CD4-positive, alpha-beta T cell treated with Interleukin-6 at 100 ng/mL for 8 hours (primary cell): ENCODE measurements around the gene LRP1.

Experiments used
- DNase-seq: peaks from one replicate; pipeline ENCODE4 v3.0.0-alpha.2; 2020; ENCODE audit warnings: mixed read lengths, low spot score

LRP1 gene

DNA sequence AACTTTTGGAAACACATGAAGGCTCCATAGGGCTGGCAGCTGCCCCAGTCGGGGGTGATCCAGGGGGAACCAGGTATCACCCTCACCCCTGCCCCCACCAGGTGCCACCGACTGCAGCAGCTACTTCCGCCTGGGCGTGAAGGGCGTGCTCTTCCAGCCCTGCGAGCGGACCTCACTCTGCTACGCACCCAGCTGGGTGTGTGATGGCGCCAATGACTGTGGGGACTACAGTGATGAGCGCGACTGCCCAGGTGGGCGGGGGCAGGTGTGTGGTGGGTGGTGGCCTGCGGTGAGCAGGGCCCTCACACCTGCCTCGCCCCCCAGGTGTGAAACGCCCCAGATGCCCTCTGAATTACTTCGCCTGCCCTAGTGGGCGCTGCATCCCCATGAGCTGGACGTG is 66.0 kb downstream of the LRP1 start:
- no peak for DNase-seq

- DNase-seq, result no peak
These were observed 66.9 kb downstream of the LRP1 start for GRCh38 chr12:57195186-57195585.

DNA sequence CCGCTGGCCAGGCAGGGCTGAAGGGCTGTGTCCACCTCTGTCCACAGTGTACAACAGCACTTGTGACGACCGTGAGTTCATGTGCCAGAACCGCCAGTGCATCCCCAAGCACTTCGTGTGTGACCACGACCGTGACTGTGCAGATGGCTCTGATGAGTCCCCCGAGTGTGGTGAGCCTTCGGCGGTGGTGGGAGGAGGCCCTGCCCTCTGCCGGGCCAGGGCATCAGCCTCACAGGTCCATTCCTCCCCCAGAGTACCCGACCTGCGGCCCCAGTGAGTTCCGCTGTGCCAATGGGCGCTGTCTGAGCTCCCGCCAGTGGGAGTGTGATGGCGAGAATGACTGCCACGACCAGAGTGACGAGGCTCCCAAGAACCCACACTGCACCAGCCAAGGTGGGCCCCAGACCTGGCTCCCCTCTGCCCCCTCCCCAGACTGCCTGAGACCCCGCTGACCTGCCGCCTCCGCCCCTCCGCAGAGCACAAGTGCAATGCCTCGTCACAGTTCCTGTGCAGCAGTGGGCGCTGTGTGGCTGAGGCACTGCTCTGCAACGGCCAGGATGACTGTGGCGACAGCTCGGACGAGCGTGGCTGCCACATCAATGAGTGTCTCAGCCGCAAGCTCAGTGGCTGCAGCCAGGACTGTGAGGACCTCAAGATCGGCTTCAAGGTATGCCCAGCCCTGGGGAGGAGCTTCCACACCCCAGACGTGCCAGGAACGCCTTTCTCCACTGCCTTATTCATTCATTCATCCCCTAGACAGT is 67.5 kb downstream of the LRP1 start:
- DNase-seq, result no peak

DNA sequence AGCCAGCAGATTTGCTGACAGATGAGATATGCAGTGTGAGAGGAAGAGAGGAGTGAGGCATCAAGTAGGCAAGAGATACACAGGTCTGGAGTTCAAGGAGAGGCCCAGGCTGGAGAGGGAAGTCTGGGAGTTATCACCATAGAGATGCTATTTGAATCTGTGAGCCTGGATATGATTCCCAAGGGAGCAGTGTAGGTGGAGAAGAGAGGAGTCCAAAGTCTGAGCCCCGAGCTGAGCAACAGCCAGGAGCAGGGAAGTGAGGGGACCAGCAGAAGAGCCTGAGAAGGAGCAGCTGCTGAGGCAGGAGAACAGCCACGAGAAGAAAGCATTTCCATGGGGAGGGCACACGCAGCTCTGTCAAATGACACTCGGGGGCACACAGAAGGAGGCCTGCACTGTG is 68.2 kb downstream of the LRP1 start:
- DNase-seq, result no peak

DNA sequence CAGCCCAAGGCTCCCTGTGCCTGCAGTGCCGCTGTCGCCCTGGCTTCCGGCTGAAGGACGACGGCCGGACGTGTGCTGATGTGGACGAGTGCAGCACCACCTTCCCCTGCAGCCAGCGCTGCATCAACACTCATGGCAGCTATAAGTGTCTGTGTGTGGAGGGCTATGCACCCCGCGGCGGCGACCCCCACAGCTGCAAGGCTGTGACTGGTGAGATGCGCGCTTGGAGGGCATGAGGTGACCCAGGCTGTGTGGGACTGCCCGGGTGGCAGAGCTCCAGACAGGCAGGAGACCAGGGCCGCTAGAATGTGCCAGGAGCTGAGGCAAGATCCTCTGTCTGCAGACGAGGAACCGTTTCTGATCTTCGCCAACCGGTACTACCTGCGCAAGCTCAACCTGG is 68.7 kb downstream of the LRP1 start:
- no peak for DNase-seq

- no peak for DNase-seq
These were observed 70.0 kb downstream of the LRP1 start for GRCh38 chr12:57198329-57198728.

DNA sequence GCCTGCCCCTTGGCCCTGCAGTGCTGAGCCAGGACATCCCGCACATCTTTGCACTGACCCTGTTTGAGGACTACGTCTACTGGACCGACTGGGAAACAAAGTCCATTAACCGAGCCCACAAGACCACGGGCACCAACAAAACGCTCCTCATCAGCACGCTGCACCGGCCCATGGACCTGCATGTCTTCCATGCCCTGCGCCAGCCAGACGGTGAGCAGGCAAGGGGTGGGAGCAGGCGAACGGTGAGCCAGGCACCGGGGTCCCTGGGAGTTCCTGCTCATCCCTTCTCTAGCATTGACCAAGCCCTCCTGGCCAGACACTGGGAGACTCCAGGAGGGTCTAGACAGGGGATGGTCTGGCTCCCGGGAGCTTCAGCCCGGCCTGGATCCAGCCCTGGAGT is 70.9 kb downstream of the LRP1 start:
- no peak for DNase-seq

GRCh38 chr12:57200497-57200896 is 72.2 kb downstream of the LRP1 start:
- DNase-seq, result no peak

GRCh38 chr12:57201219-57201618 is 72.9 kb downstream of the LRP1 start:
- no peak for DNase-seq

DNA sequence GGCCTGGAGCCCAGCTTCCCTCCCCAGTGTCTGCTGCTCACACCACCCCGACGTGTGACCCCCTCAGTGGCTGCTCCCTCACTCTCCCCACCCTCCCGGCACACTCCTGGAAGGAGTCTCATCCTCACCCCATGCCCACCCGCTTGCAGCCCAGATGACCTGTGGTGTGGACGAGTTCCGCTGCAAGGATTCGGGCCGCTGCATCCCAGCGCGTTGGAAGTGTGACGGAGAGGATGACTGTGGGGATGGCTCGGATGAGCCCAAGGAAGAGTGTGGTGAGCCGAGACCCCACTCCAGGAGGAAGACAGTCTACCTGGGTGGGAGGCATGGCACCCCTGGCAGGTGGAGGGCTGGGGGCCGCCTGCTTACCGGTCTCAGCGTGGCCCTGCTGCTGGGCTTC is 73.3 kb downstream of the LRP1 start:
- no peak for DNase-seq

- no peak for DNase-seq
These were observed 74.0 kb downstream of the LRP1 start for GRCh38 chr12:57202321-57202720.

DNA sequence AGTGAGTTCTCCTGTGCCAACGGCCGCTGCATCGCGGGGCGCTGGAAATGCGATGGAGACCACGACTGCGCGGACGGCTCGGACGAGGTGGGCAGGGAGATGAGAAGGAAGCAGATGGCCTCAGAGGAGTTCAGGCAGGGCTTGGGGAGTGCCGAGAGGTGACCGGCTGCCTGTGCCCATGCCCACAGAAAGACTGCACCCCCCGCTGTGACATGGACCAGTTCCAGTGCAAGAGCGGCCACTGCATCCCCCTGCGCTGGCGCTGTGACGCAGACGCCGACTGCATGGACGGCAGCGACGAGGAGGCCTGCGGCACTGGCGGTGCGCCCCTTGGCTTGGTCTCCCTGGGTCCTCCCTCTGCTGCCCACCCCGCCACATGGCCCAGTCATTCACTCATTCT is 74.9 kb downstream of the LRP1 start:
- DNase-seq, result no peak

DNA sequence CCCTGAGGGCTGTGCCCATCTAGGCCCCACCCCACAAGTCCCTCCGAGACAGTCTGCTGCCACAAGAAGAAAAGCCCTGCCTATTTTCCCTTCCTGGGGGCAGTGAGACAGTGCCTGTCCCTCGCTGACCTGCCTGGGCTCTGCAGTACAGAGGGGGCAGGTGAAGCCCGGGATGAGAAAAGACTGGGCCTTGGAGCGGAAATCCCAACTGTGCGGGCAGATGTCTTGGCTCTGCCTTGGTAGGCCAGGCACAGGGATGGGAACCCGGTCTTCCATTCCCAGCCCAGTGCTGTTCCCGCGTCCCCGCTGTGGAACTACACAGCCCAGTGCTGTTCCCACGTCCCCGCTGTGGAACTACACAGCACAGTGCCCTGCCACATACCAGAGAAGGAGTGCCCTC is 75.5 kb downstream of the LRP1 start:
- no peak for DNase-seq

- no peak for DNase-seq
These were observed 76.2 kb downstream of the LRP1 start for GRCh38 chr12:57204454-57204853.

- no peak for DNase-seq
These were observed 76.9 kb downstream of the LRP1 start for GRCh38 chr12:57205186-57205585.

DNA sequence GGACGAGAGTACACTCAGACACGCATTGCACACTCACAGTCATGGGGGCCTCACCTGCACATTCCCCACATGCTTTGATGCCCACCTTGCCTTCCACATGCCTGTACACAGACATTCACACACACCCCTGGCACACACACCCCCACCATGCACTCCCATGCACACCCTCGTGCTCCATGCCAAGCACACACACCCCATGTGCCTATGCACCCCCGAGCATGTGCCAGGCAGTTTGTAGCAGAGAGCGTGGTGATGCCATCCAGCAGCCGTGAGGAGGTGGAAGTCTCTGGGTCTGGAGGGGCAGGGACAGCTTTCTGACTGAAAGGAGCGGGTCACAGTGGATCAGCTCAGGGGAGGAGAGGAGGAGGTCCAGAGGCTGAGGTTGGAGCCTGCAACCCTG is 77.6 kb downstream of the LRP1 start:
- no peak for DNase-seq

DNA sequence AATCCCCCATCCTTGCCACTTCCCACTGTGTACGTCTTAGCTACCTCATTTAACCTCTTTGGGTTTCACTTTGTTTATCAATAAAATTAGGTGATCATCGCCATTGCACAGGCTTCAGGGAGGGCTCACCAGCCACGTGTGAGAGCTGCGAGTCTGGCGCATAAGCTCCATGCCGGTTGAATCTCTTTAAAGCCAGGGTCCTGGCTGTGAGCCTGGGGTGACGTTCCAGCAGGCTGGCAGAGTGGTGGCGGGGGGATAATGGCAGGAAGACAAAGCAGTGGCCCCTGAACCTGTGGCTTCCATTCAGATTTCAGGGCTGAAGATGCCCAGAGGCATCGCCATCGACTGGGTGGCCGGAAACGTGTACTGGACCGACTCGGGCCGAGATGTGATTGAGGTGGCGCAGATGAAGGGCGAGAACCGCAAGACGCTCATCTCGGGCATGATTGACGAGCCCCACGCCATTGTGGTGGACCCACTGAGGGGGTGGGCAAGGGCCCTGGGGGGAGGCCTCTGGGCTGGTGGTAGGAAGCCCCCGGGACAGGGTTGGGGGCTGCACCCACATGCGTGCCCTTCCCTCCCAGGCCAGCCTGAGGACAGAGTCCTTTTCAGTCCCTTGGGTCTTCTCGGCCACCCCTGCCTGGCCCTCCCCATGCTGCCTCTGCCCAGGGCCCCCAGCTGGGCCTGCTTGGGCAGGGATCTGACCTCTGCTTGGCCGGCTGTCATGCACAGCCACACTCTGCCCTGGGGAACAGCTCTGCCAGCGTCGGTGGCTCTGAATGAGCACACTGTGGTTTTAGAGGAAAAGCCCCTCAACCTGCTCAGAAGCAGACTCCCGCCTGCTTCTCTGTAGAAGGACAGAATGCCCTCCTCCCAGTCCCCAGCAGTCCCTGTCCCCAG is 79.7 kb downstream of the LRP1 start:
- no peak for DNase-seq

GRCh38 chr12:57208631-57209282 is 80.5 kb downstream of the LRP1 start:
- DNase-seq, result no peak

DNA sequence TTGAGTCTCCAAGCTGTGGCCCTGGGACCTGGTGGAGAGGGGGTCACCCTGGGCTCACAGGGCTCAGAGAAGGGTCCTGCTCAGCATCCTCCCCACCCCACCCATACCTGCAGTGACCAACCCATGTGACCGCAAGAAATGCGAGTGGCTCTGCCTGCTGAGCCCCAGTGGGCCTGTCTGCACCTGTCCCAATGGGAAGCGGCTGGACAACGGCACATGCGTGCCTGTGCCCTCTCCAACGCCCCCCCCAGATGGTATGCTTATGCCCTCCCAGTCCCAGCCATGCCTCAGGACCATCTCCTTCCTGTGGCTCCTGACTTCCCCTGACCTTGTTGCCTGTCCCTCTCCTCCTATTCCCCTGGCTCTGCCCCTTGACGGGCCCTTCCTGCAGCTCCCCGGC is 81.6 kb downstream of the LRP1 start:
- no peak for DNase-seq

DNA sequence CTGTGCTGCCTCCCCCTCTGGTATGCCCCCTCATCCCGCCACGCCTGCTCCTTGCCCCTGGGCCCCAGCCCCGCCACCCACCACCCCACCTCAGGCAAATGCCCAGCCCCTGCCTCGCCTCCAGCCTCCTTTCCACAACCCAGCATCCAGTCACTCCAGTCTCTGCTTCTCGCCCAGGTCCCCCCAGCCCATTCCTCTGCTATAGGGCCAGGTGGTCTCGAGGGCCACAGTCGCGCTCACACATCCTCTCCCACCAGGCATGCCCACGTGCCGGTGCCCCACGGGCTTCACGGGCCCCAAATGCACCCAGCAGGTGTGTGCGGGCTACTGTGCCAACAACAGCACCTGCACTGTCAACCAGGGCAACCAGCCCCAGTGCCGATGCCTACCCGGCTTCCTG is 82.2 kb downstream of the LRP1 start:
- DNase-seq, result no peak

- no peak for DNase-seq
These were observed 82.8 kb downstream of the LRP1 start for GRCh38 chr12:57210926-57211692.
